GM18870 (cell line): Measurements from ENCODE around the gene NRG2.

Experiments used
- ATAC-seq: cut with Tn5 transposase; IDR thresholded peaks from one replicate; pipeline ENCODE4 v1.9.1; 2021; ENCODE audit warnings: moderate library complexity; ENCODE audit not compliant: unreplicated experiment

The NRG2 gene

DNA sequence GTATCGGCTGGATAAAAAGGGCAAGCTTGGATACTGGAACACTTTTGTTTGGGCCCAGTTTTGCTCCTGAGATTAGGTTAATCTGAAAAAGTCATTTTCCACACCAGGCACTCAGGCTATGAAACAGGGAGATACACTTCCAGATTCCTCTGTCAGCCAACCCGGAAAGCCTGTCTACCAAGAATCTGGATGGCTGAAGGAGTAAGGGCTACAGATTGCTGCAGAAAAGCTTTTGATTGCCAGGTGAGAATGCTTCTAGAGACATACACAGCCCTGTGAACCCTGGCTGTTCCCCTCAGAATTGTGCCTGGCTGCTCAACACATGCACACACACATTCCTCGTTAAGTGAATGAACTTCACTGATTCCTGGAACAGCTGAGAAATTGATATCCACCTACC is 133.1 kb downstream of the NRG2 start:
- no peak for ATAC-seq

DNA sequence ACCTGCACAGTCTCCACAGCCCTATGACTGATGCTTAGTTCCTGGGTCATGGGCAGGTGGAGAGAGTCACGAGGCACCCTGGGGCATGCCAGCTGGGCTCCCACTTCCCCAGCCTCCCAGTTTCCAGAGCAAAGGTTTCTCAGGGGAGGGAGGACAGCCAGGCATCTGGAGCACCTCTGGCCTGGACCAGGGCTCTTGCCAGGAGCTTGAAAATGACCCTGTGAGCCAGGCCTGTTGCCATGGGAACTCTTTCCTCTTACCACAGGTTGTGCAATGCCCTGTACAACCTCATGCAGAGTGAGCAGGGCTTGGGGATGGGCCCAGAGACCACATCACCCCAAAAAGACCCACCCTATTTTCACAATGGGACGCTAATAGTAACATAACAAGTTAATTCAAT is 134.3 kb downstream of the NRG2 start:
- no peak for ATAC-seq

DNA sequence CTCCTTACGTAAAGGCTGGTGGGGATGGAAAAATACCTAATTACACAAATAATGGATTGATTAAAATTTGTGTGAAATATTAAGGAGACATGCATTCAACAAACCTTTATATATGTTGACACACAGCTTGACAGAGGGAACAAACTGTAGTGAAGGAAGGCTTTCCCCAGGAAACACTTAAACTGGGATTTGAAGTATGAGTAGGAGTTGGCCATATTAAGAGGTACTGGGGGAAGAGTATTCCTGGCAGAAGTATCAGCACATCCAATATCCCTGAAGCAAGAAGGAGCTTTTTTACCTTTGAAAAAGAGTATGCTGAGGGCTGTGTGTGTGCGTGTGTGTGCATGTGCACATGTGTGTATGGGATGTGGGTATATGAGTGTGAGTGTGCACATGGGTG is 136.4 kb downstream of the NRG2 start:
- no peak for ATAC-seq

DNA sequence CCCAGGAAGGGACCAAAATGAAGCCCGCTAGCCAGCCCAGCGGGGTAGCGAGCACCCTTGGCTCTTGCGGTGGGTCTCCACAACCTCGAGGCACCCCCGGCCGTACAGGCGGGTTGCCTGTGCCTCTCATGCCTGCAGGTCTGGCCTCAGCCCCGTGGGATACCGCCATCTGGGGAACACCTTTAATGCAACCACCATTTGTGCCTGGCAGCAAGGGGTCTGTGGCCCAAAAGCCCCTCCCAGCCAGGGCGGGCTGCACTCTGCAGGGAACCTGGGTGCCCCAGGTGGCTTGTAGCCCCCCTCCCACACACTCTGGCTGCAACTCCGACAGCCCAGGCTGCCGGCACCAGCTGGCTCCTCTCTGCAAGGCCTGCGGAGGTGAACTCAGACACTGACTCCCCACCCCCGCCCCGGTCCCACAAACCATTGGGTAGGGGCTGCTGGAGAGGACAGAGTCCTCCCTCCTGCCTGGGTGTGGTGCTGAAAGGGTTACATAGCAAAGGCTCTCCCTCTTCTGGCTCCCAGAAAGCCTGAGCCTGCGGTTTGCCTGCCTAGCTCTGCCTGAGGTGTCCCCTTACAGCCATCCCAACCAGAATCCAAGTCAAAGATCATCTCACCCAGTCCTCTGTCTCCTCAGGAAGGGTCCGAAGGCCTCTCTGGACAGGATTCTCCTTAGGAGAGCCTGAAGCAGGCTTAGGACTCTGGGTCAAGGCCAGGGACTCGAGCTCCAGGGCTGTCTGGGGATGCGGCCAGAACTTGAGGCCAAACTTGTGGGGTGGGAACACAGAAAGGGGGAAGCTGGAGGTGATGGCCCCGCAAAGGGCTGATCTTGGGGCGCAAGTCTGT is 138.1 kb downstream of the NRG2 start:
- ATAC-seq, result no peak

DNA sequence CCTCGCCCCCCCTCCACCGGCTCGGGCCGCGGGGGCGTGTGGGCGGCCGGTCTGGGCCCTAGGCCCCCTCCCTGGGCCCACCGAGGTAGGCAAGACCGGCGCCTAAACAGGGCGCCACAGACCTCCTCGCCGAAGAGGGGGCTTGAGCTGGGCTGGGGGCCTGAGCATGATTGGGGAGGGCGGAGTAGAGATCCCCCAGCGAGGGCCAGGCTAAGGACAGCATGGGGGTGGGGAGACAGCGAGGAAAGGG is 138.6 kb downstream of the NRG2 start:
- ATAC-seq, result no peak

DNA sequence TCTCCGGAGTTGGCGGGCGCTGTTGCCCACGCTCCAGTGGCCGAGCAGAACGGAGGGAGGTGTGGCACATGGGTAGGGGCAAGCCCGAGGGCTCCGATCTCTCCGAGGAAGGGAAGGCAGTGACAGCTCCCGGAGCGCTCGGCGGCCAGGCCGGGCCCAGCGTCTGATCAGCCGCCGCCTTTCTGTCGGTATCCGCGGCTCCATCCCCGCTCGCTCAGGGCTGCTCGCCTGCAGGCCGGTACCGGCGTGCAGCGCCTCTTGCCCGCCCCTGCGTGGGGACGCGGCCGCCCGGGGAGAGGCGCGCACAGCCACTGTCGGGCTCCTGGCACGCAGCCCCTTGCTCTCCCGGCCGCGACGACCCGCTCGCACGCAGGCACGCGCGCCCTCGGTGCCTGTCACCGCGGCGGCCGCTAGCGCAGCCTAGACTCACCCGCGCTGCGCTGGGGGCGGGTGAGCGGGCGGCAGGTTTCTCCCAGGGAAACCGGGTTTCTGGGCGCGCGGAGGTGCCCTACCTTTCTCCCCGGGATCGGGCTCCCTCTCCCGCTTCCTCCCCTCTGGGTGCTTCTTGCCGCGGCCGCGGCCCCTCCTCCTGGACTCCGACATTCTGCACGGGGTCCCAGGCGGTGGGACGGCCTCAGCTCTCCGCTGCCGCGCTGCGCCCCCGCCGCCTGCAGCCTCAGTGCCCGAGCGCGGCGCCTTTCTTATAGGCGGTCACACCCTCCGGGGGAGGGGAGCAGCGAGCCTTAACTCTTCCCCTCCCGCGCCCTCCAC is 139.1 kb downstream of the NRG2 start:
- no peak for ATAC-seq

DNA sequence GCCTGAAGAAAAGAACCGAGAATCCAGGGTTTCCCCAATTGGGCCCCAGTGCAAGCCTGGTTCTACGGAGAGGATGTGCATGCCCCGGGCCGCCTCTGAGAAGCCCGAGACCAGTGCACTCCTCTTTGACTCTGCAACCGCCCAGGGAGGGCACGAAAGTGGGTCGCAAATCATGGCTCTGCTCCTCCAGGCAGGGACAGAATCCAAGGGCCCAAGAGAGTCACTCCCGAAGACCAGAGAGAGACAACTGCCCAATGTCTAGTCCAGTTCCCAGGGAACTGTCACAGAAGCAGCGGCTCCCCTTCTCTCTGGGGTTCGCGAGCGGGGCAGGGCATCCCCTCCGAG is 139.7 kb downstream of the NRG2 start:
- no peak for ATAC-seq

DNA sequence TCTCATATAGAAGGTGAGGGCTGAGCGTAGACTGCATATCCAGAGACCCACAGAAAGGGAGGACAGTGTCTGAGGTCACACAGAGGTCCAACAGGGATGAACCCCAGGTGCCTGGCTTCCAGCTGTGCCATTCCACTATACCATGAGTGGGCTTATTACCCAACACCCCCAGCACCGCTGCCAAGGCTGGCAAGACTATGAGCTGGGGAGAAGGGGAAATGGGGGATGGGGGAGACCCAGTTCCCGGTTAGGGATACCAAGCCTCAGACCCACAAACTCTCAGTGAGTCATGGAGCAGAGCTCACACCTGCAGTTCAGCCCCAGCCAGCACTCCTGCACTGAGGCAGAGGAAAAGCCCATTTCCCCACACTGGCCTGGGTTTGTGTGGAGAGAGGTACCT is 141.1 kb downstream of the NRG2 start:
- no peak for ATAC-seq

DNA sequence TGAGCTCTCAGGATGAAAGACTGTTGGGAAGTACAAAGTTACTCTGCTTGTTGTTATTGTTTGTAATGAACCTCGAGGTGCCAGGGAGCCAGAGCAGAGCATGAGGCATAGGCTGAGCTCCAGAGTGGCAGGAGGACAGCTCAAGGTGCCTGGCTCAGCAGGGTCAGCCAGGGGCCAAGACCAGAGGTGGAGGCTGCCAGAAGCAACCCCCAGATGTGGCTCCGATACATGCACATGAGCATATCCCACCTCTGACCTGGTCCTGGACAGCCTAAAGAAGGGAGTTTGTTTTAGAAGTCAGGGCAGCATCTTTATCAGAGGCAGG is 141.9 kb downstream of the NRG2 start:
- no peak for ATAC-seq

DNA sequence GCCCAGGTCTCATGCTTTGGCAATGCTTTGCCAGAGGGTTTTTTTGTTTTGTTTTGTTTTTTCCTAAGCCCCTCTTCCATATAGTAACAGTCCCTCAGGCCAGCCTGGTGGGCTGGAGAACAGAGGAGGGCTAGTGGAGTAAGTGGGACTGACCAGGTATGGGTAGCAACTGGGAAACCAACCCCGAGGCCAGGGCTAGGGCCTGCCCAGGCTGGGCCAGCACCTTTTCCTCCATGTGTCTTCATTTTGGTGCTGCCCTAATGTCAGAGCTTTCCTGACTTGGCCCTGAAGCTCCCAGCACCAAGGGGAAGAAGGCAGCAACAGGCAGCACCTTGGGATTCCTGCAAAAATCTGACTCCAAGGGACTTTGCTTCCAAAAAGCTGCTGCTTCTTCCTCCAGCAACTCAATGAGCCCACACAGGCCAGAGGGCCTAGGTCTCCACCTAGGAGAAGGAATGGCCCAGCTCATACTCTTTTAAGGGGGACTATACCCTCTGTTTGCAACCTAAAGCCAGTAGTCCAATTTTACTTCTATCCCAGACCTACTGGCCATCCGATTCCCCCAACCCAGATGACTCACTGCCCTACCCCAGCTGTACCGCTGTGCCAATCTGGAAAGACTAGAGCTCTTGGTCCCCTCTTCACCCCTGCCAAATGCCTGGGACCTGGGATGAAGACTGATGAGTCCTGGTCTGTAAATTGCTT is 142.4 kb downstream of the NRG2 start:
- no peak for ATAC-seq

DNA sequence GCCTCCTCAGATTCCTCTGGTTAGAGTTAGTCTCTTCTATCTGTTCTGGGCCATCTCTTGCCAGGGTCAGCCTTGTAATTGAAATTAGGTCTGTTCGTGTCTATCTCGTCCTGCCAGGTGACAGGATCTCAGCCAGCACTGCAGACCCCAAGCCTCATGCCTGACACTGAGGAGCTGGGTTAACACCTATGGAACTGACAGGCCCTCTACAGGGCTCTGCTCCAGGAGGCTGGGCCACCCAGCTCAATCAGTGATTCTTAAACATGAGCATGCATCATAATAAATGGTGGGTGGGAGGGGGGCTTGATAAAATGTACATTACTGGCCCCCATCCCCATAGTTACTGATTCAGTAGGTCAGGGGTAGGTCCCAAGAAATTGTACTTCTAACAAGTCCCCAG is 144.1 kb downstream of the NRG2 start:
- ATAC-seq, result no peak

DNA sequence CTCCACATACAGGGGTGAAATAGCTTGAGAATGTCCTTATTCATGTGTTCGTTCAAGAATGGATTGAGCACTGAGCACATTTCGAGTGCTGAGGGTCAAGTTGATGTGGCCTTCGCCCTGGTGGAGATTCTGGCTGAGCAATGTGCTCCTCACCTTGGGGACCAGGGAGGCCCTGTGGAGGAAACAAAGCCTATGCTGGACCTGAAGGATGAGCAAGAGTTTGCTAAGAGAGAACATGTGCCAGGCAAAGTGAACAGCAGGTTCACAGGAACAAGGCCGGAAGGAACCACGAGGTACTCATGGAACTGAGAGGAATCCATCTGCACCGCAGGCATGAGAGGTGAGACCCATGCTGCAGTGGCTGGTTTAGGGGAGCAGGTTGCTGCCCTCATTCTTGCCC is 145.1 kb downstream of the NRG2 start:
- no peak for ATAC-seq

DNA sequence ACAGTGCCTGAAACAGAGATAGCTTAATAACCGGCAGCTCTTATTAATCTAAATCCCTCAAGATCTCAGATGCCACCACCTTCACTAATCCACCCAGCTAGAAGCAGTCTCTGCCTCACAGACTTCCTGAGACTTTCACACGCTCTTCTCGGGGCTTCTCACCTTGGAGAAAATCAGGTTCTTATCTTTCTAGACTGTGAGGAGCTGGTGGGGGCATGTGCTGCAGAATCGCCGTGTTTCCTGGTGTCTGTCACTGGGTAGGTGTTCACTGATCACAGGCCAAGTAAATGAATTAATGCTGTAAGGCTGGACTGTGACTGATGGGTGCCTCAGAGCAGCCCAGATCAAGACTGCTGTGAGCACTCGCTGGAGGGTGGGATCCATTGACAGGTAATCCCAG is 145.8 kb downstream of the NRG2 start:
- ATAC-seq, result no peak

DNA sequence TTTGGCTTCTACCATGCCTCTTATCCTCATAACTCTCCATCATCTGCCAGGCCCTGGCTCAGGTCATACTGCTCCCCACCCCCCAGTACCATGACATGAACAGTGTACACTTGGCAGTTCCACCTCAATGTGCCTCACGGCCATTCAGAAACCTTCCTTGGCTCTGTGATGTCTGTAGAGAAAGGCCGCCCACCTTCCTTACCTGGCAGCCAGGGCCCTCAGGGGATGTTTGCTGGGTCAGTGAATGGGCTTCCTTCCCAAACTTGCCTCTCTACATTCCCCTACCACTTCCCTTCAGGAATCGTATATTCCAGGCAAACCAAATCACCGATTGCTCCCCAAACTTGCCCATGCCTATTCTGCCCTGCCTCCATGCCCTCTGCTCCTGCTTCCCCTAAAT is 146.4 kb downstream of the NRG2 start:
- no peak for ATAC-seq

DNA sequence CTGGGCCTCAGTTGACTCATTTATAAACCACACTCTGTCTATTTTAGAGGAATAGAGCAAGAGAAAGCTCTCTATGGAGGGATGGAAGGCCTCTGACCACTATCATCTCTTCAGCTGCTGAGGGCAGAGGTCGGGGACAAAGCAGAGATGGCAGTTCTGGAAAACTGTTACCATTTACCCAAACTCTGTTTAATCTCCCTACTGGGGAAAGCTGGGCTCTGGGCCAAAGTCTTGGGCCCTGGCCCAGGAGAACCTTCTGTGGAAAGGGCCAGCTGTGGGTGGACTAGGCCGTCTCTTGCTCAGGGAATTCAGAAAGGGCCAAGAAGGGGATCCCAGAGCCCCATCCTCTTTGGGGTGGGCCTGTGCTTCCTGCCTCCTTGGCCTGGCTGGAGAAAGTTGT is 147.5 kb downstream of the NRG2 start:
- no peak for ATAC-seq

DNA sequence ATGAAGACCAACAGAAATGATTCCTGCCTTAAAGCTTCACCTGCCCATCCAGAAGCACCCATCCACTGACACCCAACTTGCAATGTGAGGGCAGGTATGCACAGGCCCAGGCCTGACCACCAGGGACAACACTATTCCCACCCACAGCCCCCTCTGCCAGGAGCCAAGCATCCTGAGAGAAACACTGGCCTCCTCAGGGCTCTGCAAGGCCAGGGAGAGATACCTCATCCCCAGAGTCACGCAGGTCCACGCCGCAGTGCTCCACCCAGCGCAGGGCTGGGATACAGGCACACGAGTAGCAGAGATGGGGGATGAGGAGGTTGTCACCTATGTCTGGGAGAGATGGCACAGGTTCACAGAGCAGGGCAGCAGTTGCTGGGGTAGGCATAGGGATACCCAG is 148.1 kb downstream of the NRG2 start:
- no peak for ATAC-seq

DNA sequence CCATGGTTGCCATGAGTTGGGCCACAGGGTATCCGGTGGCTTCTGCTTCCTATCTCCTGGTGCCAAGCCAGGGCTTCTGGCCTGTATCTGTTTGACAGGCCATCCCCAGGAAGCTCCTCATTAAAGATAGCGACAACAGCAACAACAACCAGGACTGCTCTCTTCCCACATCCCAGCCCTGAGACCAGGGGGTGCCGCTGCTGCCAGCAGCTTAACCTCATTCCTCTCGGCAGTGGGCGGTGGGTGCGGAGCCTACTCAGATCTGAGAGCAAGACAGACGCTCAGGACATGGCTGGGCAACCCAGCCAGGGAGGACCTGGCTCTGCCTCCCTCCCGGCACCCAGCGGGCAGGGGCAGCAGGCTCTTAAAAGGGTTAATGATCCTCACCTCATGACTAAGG is 149.2 kb downstream of the NRG2 start:
- no peak for ATAC-seq

DNA sequence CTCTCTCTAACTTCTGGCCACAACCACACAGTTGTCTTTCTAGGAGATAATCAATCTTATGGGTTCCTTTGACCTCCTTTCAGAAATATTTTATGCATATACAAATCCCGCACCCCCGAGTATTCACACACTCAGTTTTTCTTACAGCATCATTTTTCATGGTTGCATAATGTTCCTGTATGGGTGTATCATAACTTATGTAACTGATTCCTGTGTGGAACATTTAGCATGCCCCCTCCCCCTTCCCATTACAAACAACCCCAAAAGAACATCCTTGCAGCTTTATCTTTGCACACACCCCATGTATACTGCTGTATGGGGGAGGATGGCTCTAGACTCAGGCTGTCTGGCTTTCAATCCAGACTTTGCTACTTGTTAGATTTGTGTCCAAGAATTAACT is 153.7 kb downstream of the NRG2 start:
- no peak for ATAC-seq

DNA sequence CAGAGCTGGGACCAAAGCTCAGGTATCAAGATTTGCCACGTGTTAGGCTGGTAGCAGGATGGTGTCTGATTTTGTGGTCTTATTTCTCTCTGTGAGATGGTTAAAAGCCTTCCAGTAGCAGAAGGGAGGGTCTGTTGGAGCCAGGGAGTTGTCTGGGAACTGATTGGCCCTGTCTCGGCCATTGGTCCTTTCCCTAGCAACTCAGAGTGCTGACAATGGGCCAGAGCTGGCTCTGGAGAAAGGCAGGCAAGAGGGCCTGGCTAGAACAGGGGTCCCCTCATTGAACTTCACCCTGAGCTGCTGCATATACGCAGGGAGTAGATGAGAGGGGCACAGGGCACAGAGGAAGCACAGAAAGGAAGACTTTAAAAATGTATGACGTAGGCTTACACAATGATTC is 154.7 kb downstream of the NRG2 start:
- ATAC-seq, result no peak

DNA sequence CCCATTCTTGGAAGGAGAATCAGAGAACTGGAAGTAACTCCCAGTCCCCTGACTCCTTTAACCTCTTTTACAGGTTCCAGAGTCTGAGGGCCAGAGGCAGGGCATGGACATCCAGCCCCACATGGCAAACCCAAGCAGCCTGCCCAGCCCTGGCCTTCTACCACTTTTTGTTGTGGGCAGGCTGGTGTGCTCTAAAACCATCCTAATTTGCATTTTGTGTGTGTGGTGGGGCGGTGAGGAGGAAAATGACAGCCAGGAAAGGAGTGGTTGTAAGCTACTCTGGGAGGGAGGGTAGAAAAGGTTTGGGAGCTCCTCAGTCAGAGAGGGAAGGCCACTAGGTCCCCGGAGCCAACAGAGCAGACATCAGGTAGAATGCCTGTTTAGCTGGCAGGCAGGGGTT is 156.9 kb downstream of the NRG2 start:
- no peak for ATAC-seq

DNA sequence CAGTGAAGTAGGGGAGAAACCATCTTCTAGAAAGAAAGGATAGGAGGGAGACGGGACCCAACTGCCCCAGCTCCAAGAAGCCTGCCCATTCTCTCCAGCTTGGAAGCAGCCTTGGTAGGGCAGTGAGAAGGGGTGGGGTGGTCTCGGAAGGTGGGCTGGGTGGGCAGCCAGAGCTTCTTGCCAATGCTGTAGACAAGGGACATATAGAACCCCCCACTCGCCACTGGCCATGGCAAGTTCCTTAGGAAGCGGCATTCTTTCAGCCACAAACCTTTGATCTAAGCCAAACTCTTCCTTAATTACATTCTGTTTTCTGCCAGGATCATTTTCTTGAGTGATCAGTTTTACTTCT is 157.3 kb downstream of the NRG2 start:
- ATAC-seq, result no peak

DNA sequence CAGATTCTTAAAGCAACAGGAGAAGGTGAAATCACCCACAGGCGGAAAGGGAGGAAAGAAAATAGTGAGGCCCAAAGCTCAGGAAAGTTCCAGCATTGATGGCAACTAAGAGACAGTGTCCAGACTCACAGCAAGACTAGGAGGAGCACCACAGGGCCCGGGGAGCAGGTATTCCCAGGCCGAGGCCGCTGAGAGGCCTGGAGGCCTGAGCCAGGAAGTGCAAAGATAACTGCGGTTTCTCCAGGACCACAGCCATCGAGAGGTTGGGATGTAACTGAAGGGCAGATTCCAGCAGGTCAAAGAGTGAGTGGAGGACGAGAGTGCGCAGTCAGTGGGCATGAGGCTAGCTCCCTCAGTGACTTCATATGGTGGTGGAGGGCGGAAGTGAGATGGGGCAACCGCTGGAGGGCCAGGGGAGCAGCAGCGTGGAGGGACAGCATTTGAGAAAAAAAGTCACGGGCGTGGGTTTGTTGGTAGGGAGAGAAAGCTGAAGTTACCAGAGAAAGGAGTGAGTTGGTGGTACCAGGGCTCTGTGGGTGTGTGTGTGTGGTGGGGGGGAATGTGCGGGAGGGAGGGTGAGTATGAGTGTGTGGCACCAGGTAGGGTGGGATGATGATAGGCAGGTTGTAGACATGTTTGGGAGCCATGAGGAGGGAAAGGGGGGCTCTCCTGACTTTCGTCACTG is 157.8 kb downstream of the NRG2 start:
- ATAC-seq, result no peak
